ENCODE measurements around the gene WDR11.
"Not testable (repeated sequence)": the region's sequence is repeated elsewhere in the genome, so short reads cannot be mapped to it uniquely, and the experiment has no call there.

Gene WDR11

DNA sequence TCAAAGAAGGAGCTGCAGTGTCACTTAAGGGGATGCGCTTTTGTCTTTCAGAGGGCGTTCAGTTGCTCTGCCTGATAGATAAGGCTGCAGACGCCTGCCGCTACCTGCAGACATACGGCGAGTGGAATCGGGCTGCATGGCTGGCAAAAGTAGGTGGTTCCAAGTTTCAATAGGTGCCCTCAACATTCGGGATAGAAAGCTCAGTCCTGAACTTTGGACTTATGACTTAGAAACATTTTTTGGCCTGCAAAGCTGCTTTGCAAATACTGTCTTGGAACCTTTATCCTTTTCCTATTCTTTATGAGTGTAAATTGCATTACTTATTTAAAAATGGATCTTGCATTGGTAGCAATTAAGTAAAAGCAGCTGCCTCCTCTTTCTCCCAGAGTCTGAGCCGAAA is 54.1 kb downstream of the WDR11 start:
- Histone ChIP-seq H3K9me3 (no peaks in the 10 kb centered on the region), H3K27ac (no peak overlapping the region), H3K27me3 (no peaks in the 10 kb centered on the region), H3K36me3 (peaks cover 93% of the 10 kb centered on the region), H3K4me3 (ENCODE audit: low read depth in 1 of 2, low read length in 1 of 2) (no peak overlapping the region), H3K4me1 (ENCODE audit: control insufficient read depth in 1 of 2, insufficient read depth in 1 of 2, low read depth in 1 of 2, low read length in 1 of 2) (no peaks in the 10 kb centered on the region)
- TF ChIP-seq CTCF (IDR thresholded peaks at IDR 0.05), result no peak

- H3K9me3 ChIP-seq, result no peaks in the 10 kb centered on the region
- H3K4me1 ChIP-seq (ENCODE audit: control insufficient read depth in 1 of 2, insufficient read depth in 1 of 2, low read depth in 1 of 2, low read length in 1 of 2), result no peaks in the 10 kb centered on the region
- no peak for TF ChIP-seq CTCF (IDR thresholded peaks at IDR 0.05)
- H3K36me3 ChIP-seq, result no peaks in the 10 kb centered on the region
- H3K27ac ChIP-seq, result no peak overlapping the region
- no peaks in the 10 kb centered on the region for H3K27me3 ChIP-seq
- H3K4me3 ChIP-seq (ENCODE audit: low read depth in 1 of 2, low read length in 1 of 2), result no peak overlapping the region
These were observed 66.5 kb downstream of the WDR11 start for GRCh38 chr10:120917521-120918250.

- H3K27me3 ChIP-seq; H3K4me3 ChIP-seq (ENCODE audit: low read depth in 1 of 2, low read length in 1 of 2); H3K27ac ChIP-seq: not testable (repeated sequence)
These were observed 72.7 kb downstream of the WDR11 start for GRCh38 chr10:120923886-120924285.

DNA sequence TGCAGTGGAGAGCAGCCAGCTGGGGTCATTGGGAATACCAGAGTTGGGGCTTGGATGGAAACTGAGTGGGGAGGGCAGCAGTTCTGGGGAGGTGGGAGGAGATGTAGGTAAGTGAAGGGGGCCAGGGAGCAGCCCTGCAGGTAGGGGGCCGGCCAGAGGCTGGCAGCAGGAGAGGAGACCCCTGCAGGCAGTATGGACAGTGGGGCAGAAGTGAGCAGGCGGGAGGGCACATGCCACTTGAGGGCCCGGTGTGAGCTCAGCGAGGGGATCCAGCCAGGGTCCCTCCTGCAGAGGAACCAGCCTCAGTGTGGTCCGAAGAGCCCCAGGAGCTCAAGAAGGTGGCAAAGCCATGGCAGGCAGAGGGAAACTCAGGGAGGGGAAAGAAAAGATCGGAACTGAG is 75.4 kb downstream of the WDR11 start:
- no peak overlapping the region for H3K27ac ChIP-seq
- no peak overlapping the region for H3K4me3 ChIP-seq (ENCODE audit: low read depth in 1 of 2, low read length in 1 of 2)
- no peak for TF ChIP-seq CTCF (IDR thresholded peaks at IDR 0.05)
- H3K9me3 ChIP-seq, result no peaks in the 10 kb centered on the region
- H3K36me3 ChIP-seq, result no peaks in the 10 kb centered on the region
- peaks cover 5% of the 10 kb centered on the region for H3K27me3 ChIP-seq
- no peaks in the 10 kb centered on the region for H3K4me1 ChIP-seq (ENCODE audit: control insufficient read depth in 1 of 2, insufficient read depth in 1 of 2, low read depth in 1 of 2, low read length in 1 of 2)

More at GRCh38 chr10:120923886-120924285, 72.7 kb downstream of the WDR11 start:
- H3K9me3 ChIP-seq; H3K36me3 ChIP-seq; H3K4me1 ChIP-seq (ENCODE audit: control insufficient read depth in 1 of 2, insufficient read depth in 1 of 2, low read depth in 1 of 2, low read length in 1 of 2): not testable (repeated sequence)

GRCh38 chr10:120927352-120927751 is 76.2 kb downstream of the WDR11 start:
- no peak overlapping the region for H3K4me3 ChIP-seq (ENCODE audit: low read depth in 1 of 2, low read length in 1 of 2)
- no peaks in the 10 kb centered on the region for H3K36me3 ChIP-seq
- peaks cover 5% of the 10 kb centered on the region for H3K27me3 ChIP-seq
- no peak for TF ChIP-seq CTCF (IDR thresholded peaks at IDR 0.05)
- H3K9me3 ChIP-seq, result no peaks in the 10 kb centered on the region
- no peak overlapping the region for H3K27ac ChIP-seq
- no peaks in the 10 kb centered on the region for H3K4me1 ChIP-seq (ENCODE audit: control insufficient read depth in 1 of 2, insufficient read depth in 1 of 2, low read depth in 1 of 2, low read length in 1 of 2)

DNA sequence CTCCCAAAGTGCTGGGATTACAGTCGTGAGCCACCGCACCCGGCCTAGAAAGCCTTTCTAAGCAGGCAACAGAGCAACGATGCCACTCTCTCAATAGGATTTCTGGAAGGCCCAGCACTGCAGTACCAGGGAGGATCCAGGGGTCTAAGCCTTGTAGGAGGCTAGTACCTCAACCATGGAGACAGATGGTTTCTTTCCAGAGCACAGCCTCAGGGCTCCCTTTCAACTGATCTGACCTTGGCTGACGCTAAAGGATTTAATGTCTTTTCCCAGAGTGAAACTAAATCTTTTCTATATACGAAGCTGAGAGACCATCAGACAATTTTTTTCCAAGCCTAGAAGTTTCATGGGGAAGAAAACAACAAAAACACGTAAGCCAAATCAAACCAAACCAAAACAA is 78.0 kb downstream of the WDR11 start:
- Histone ChIP-seq H3K4me3 (ENCODE audit: low read depth in 1 of 2, low read length in 1 of 2) (no peak overlapping the region), H3K27me3 (peaks cover 5% of the 10 kb centered on the region), H3K4me1 (ENCODE audit: control insufficient read depth in 1 of 2, insufficient read depth in 1 of 2, low read depth in 1 of 2, low read length in 1 of 2) (no peaks in the 10 kb centered on the region), H3K9me3 (no peaks in the 10 kb centered on the region), H3K27ac (no peak overlapping the region), H3K36me3 (no peaks in the 10 kb centered on the region)
- TF ChIP-seq CTCF (IDR thresholded peaks at IDR 0.05), result no peak

Data from neutrophil (primary cell).